GM06990 (cell line): Measurements from ENCODE around the gene PTPRD.

ENCODE experiments used
- DNase-seq: peaks from one replicate; pipeline ENCODE4 v3.0.0-alpha.2; 2011; ENCODE audit not compliant: insufficient read length; ENCODE audit errors: extremely low read depth
- H3K27me3 ChIP-seq: replicated peaks from 2 replicates; pipeline ENCODE4 v1.6.0; 2011; ENCODE audit warnings: low read length; ENCODE audit not compliant: control insufficient read depth, insufficient read depth
- H3K36me3 ChIP-seq: 2 replicates; pipeline ENCODE4 v1.5.1; 2011; ENCODE audit warnings: low read length; ENCODE audit not compliant: control insufficient read depth, insufficient read depth
- H3K4me3 ChIP-seq: replicated peaks from 2 replicates; pipeline ENCODE4 v1.5.1; 2011; ENCODE audit warnings: low read depth, mild to moderate bottlenecking, control low read depth, low read length
- TF ChIP-seq, protein P1 (sequence below): IDR thresholded peaks from 2 replicates; pipeline ENCODE4 v1.5.1; 2011; ENCODE audit warnings: low read length, control low read depth, mild to moderate bottlenecking, inconsistent platforms; ENCODE audit not compliant: insufficient read depth, poor library complexity, severe bottlenecking

PTPRD gene

DNA sequence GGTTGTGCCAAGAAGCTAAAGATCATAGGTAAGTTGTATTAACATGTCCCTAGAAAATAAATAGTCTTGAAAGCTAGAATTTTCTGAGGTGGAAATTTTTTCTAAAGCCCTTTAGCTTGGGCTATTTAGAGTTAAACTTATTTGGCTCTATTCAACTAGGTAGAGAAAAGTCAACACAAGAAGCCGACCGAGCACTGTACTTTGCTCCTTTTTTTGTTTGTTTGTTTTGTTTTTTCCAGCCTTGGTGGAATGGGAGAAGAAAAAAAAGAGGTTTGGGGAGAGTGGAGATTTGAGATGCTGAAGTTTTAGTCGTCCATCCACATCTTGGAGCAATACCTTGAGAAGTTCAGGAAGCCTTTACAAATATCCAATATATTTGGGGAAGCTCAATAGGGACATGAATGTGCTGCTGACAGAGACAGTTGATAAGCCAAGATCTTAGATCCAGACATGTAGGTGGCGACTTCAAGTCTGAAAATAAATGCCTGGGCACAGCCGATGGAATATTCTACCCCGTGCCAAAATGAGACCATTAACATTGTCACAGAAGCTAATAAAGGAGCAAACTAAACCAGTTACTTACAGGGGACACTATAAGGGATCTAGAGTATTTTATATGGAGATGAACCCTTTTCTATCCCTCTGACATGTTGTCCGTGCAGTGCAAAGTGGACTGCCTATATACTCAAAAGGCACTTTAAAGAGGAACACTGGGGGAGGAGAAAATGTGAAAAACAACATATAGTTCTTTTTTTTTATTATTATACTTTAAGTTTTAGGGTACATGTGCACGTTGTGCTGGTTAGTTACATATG, 466.1 kb downstream of the PTPRD start:
- no peaks in the 10 kb centered on the region for H3K36me3 ChIP-seq
- TF ChIP-seq, protein P1, sequence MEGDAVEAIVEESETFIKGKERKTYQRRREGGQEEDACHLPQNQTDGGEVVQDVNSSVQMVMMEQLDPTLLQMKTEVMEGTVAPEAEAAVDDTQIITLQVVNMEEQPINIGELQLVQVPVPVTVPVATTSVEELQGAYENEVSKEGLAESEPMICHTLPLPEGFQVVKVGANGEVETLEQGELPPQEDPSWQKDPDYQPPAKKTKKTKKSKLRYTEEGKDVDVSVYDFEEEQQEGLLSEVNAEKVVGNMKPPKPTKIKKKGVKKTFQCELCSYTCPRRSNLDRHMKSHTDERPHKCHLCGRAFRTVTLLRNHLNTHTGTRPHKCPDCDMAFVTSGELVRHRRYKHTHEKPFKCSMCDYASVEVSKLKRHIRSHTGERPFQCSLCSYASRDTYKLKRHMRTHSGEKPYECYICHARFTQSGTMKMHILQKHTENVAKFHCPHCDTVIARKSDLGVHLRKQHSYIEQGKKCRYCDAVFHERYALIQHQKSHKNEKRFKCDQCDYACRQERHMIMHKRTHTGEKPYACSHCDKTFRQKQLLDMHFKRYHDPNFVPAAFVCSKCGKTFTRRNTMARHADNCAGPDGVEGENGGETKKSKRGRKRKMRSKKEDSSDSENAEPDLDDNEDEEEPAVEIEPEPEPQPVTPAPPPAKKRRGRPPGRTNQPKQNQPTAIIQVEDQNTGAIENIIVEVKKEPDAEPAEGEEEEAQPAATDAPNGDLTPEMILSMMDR, result no peak
- no peaks in the 10 kb centered on the region for H3K27me3 ChIP-seq

DNA sequence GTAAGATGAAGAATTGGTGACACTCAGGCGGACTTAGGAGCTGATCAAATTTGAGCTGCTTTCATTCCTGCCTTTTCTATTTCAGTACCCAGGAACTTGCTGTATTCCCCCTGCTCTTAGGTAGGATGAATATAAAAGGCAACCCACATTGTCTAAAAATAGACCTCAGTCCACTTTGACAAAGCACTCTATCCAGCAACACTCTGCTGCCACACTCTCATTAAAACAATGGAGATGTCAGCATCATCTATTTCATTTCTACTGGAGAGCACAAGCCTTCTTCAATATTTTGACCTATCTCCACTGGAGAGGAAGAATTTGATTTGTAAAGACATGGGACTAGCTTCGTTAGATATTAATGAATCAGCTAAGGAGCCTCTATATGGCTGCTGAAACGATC, 468.4 kb downstream of the PTPRD start:
- H3K36me3 ChIP-seq, result no peaks in the 10 kb centered on the region
- no peak overlapping the region for H3K4me3 ChIP-seq
- TF ChIP-seq, protein P1, result no peak
- no peak for DNase-seq
- no peaks in the 10 kb centered on the region for H3K27me3 ChIP-seq

More for the DNA sequence above, 466.1 kb downstream of the PTPRD start:
- H3K4me3 ChIP-seq, result no peak overlapping the region
- no peak for DNase-seq

DNA sequence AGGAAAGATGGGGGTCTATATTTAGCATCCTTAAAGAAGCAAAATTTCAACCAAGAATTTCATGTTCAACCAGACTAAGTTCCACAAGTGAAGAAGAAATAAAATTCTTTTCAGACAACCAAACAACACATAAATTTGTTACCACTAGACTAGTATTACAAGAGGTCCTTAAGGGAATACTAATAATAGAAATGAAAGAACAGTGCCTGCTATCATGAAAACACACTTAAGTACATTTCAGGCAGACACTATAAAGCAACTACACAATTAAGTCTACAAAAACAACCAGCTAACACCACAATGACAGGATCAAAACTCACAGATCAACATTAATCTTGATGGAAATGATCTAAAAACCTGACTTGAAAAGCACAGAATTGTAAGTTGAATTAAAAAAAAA, 477.2 kb downstream of the PTPRD start:
- Histone ChIP-seq H3K4me3 (no peak overlapping the region), H3K36me3 (no peaks in the 10 kb centered on the region), H3K27me3 (no peaks in the 10 kb centered on the region)
- no peak for DNase-seq
- TF ChIP-seq, protein P1, result no peak

DNA sequence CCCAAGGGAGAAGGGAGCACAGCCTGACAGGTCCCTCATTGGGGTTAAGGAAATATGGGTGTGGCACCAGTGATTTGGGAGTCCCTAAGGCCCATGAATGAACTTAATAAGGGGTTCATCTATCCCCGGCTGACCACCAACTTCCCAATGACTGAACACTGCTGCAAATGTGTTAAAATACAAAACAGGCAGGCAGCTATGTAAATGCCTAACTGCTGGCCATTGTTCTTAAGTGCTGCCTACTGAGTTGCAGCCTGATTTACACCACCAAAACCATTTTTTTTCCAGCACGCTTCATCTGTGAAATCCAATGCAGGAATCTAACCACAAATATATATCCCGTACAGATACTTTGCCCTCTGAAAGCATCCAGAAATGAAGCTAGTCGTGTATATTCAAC, 478.5 kb downstream of the PTPRD start:
- no peak for DNase-seq
- no peaks in the 10 kb centered on the region for H3K36me3 ChIP-seq

DNA sequence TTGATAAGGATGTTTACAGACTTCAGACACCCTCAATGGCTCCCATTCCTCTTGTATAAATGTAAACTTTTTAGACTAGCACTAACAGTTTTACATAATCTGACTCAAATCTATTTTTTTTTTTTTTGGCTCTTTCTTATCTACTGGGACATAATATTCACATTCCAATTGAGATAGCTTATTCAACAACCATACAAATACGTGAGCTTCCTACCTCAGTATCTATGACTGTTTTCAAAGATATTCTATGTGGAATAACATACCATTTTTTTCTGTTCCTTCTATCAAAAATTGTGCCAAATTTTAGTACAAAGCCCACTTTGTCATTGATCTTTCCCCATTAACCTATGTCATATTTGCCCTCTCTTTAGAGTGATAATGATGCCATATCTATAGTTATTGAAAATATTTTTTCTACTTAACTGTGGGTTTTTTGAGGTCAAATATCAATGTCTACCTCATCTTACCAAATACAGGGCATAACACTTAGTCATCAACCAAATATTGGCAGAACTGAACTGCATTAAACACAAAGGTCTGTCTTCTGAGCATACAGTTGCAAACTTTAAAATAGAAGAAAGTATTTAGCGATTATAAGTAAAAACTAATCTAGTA, 482.6 kb downstream of the PTPRD start:
- Histone ChIP-seq H3K36me3 (no peaks in the 10 kb centered on the region), H3K27me3 (no peaks in the 10 kb centered on the region), H3K4me3 (no peak overlapping the region)
- DNase-seq, result no peak
- TF ChIP-seq, protein P1, result no peak

More for the DNA sequence above, 478.5 kb downstream of the PTPRD start:
- Histone ChIP-seq H3K27me3 (no peaks in the 10 kb centered on the region), H3K4me3 (no peak overlapping the region)
- TF ChIP-seq, protein P1, result no peak
